ENCODE data around the gene CD300LG. TPM values are rescaled to one million over a fixed set of nuclear protein-coding genes. Genes with fewer than 3 reads are reported as not detected.

The CD300LG gene
- total RNA-seq, 1 experiment from 2014 or later, result not detected

GRCh38 chr17:43849116-43849515 lies 2.1 kb downstream of the CD300LG start:
- no TSS peak for BruUV-seq (replicated peaks)
- ChIA-PET POLR2A (no interaction called here), CTCF (no interaction called here), RAD21 (ENCODE audit: low non-redundant PET in 1 of 2, low total read pairs in 2 of 2, uncharacterized antibody in 2 of 2, unreplicated experiment in 2 of 2) (no interaction called here)
- Histone ChIP-seq H3K4me2 (ENCODE audit: low read length) (no peak overlapping the region), H3K27ac (ENCODE audit: low read depth, low read length) (no peak overlapping the region), H2AFZ (ENCODE audit: low read depth, low read length, poor library complexity, severe bottlenecking) (no peak overlapping the region), H3K9ac (ENCODE audit: low read length) (no peak overlapping the region), H3K79me2 (ENCODE audit: insufficient read depth, low read length) (no peaks in the 10 kb centered on the region), H3K4me1 (ENCODE audit: control insufficient read depth in 1 of 2, insufficient read depth in 2 of 2, low read length in 2 of 2) (peaks cover 4 to 7% of the 10 kb centered on the region in 2 experiments; a peak in 2 of 4 replicates), H4K20me1 (ENCODE audit: insufficient read depth) (no peaks in the 10 kb centered on the region), H3K27me3 (ENCODE audit: insufficient read depth, low read length) (no peaks in the 10 kb centered on the region), H3K9me2 (ENCODE audit: insufficient read depth) (no peaks in the 10 kb centered on the region), H3K4me3 (replicated peaks in 1 of 2; ENCODE audit: low read depth in 1 of 2, low read length in 2 of 2) (no peak overlapping the region), H3K36me3 (ENCODE audit: control insufficient read depth in 1 of 2, insufficient read depth in 2 of 2, low read length in 2 of 2) (no peaks in the 10 kb centered on the region), H3K9me3 (ENCODE audit: control insufficient read depth in 1 of 2, insufficient read depth in 1 of 2, low read depth in 1 of 2, low read length in 2 of 2) (no peaks in the 10 kb centered on the region)
- TF ChIP-seq REST (IDR thresholded peaks at IDR 0.05; ENCODE audit: low read depth) (no peak), ZBTB33 (IDR thresholded peaks at IDR 0.05; ENCODE audit: extremely low read depth, insufficient replicate concordance, low read length) (no peak), POLR2AphosphoS5 (IDR thresholded peaks at IDR 0.05; ENCODE audit: low read depth, low read length) (no peak), ZNF274 (IDR thresholded peaks at IDR 0.05; ENCODE audit: low read depth, low read length) (no peak), SIN3A (IDR thresholded peaks at IDR 0.05; ENCODE audit: low read depth) (no peak), JUND (IDR thresholded peaks at IDR 0.05) (no peak), EGR1 (IDR thresholded peaks at IDR 0.05; ENCODE audit: low read depth) (no peak), MAX (IDR thresholded peaks at IDR 0.05) (no peak), EZH2 (IDR thresholded peaks at IDR 0.05) (no peak), SRF (IDR thresholded peaks at IDR 0.05; ENCODE audit: low read depth) (no peak), ZFX (IDR thresholded peaks at IDR 0.05) (no peak), CBX3 (IDR thresholded peaks at IDR 0.05; ENCODE audit: low read depth) (no peak), YY1 (IDR thresholded peaks at IDR 0.05; ENCODE audit: extremely low read depth, insufficient replicate concordance, low read depth, low read length) (no peak)
- TF ChIP-seq, protein P1, sequence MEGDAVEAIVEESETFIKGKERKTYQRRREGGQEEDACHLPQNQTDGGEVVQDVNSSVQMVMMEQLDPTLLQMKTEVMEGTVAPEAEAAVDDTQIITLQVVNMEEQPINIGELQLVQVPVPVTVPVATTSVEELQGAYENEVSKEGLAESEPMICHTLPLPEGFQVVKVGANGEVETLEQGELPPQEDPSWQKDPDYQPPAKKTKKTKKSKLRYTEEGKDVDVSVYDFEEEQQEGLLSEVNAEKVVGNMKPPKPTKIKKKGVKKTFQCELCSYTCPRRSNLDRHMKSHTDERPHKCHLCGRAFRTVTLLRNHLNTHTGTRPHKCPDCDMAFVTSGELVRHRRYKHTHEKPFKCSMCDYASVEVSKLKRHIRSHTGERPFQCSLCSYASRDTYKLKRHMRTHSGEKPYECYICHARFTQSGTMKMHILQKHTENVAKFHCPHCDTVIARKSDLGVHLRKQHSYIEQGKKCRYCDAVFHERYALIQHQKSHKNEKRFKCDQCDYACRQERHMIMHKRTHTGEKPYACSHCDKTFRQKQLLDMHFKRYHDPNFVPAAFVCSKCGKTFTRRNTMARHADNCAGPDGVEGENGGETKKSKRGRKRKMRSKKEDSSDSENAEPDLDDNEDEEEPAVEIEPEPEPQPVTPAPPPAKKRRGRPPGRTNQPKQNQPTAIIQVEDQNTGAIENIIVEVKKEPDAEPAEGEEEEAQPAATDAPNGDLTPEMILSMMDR (IDR thresholded peaks at IDR 0.05 in 2 of 3, conservative IDR thresholded peaks at IDR 0.05 in 1 of 3; ENCODE audit: borderline replicate concordance in 1 of 3, insufficient read depth in 1 of 3, low read depth in 2 of 3, low read length in 2 of 3), result no peak
- ATAC-seq, result no peak
- intact Hi-C loops (cut with micrococcal nuclease), result loop anchor here (10.0 kb wide), 1 partner anchor 154 kb away; no protein-coding TSS in a partner anchor
- DNase-seq (ENCODE audit: low read depth, low spot score), result no peak
